TTC549 (cell line): ENCODE data around the gene NCF2.

ENCODE experiments used
- FAIRE-seq: peaks from 2 replicates; lab custom pipeline; 2012; peaks lifted over from hg19 to GRCh38; lab: Jason Lieb, UNC

Gene NCF2

GRCh38 chr1:183584147-183584546, 6.1 kb downstream of the NCF2 start:
- FAIRE-seq = no peak

- no peak for FAIRE-seq
These were observed 6.8 kb downstream of the NCF2 start for GRCh38 chr1:183583466-183583865.

- FAIRE-seq = no peak
These were observed 8.1 kb downstream of the NCF2 start for GRCh38 chr1:183582021-183582713.

- no peak for FAIRE-seq
These were observed 10.0 kb downstream of the NCF2 start for GRCh38 chr1:183580281-183580682.

- no peak for FAIRE-seq
These were observed 11.4 kb downstream of the NCF2 start for GRCh38 chr1:183578856-183579255.

GRCh38 chr1:183577897-183578465, 12.3 kb downstream of the NCF2 start:
- no peak for FAIRE-seq

- FAIRE-seq = no peak
These were observed 13.7 kb downstream of the NCF2 start for GRCh38 chr1:183576537-183576936.

GRCh38 chr1:183575606-183576005, 14.7 kb downstream of the NCF2 start:
- FAIRE-seq = no peak

GRCh38 chr1:183572721-183573120, 17.5 kb downstream of the NCF2 start:
- FAIRE-seq = no peak

GRCh38 chr1:183571678-183572268, 18.5 kb downstream of the NCF2 start:
- no peak for FAIRE-seq

GRCh38 chr1:183570451-183570850, 19.8 kb downstream of the NCF2 start:
- no peak for FAIRE-seq

- FAIRE-seq = no peak
These were observed 20.5 kb downstream of the NCF2 start for GRCh38 chr1:183569801-183570200.

- FAIRE-seq = no peak
These were observed 21.1 kb downstream of the NCF2 start for GRCh38 chr1:183569141-183569540.

- no peak for FAIRE-seq
These were observed 21.9 kb downstream of the NCF2 start for GRCh38 chr1:183568176-183569021.

- no peak for FAIRE-seq
These were observed 22.7 kb downstream of the NCF2 start for GRCh38 chr1:183567584-183567983.

GRCh38 chr1:183566026-183566425, 24.2 kb downstream of the NCF2 start:
- no peak for FAIRE-seq

GRCh38 chr1:183565261-183565660, 25.0 kb downstream of the NCF2 start:
- FAIRE-seq = no peak

- no peak for FAIRE-seq
These were observed 27.6 kb downstream of the NCF2 start for GRCh38 chr1:183562701-183563100.

GRCh38 chr1:183559061-183559460, 31.2 kb downstream of the NCF2 start:
- FAIRE-seq = no peak

GRCh38 chr1:183554577-183554976, 35.7 kb downstream of the NCF2 start:
- no peak for FAIRE-seq

- FAIRE-seq = no peak
These were observed 36.5 kb downstream of the NCF2 start for GRCh38 chr1:183553764-183554163.

GRCh38 chr1:183553331-183553730, 36.9 kb downstream of the NCF2 start:
- FAIRE-seq = no peak

- no peak for FAIRE-seq
These were observed 37.4 kb downstream of the NCF2 start for GRCh38 chr1:183552891-183553290.
